Stimulated activated CD8-positive, alpha-beta memory T cell treated with anti-CD3 and anti-CD28 coated beads, Interleukin-15, amount 100 ng/mL, for 4 hours (primary cell): ENCODE measurements around the gene TRAF1.

Experiments
- DNase-seq, 2 donors: peaks; one replicate each; pipeline ENCODE4 v3.0.0-alpha.2; 2020; ENCODE audit warnings: low read depth in 2 of 2

The TRAF1 gene

DNA sequence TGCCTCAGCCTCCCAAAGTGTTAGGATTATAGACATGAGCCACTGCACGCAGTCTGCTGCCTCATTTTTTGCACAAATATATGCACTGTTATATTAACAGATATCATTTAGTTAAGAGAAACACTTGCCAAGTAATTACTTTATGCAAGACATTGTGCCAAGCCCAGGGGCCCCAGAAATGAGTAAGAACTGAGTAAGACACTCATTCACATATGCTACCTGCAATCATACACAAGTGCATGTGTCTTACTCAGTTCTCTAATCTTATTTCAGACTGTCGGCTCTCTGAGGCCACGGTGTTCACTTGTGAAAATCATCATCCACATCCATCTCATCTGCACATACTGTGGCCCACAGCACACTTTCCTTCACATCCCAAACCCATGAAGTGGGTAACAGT lies 16.0 kb downstream of the TRAF1 start:
- no peak for DNase-seq

DNA sequence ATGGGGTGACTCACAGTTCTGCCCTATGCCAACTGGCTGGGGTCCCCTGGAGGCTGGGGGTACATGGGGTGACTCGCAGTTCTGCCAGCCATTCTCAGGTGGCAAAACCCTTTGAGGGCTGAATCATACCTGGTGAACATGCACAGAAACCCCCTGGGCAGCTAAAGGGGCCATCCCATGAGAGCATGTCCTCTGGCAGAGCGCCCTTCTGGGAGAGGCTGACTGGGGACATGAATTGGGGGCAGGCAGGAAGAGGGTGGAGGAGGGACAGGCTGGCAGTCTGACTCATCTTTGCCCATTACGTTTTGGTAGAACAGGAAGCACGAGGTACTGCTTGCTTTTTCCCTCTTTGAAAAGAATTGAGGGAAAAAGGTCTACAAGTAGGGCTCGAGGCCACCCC lies 16.7 kb downstream of the TRAF1 start:
- DNase-seq = peak; percentile 58 to 69

DNA sequence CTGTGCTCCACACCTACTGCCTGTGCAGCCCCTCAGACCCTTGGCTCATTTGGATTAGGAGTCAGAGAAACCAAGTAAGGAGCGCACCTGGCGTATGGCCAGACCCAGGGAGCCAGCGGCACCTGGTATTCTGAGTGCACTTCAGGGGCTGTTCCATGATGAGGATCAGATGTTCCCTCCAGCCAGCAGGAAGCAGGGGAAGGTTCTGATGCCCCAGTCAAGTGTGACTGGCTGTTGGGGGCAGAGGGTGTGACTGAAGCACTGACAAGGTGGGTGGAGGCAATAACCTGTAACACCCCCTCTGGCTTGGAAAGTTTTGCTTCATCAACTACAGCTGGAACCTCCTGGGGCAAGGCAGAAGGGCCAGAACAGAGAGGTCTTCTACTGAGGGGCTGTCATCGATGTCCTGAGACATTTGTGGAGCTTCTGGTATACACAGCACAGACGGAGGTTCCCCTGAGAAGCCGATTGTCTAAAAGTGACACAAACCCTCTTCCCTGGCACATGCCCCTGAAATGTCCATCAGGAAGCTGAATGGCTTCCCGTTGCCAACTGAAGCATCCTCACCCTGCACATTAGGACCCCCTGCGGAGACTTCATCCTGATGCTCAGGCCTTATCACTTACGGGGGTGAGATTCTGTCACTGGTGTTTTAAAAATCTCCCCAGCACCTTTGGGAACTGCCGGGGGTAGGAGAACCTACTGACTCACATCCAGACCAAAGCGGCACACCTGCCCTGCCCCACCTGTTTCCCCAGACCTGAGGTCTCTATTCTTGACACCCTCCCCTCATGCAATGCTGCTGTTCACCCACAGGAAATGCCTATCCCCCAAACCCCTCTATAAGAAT lies 21.1 kb downstream of the TRAF1 start:
- no peak for DNase-seq

DNA sequence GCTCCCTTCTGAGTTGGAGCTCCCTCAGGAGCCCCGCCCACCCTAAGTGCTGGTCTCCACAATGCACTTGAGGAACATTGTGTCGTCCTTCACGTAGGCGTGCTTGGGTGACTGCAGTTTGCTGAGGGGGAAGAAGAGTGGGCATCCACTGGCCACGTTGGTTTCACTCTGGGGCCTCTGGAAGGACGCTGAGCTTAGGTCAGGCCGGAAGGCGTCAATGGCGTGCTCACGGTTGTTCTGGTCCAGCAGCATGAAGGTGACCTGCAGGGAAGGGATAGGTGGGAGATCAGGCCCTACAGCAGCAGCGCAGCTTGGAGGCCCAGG lies 21.7 kb downstream of the TRAF1 start:
- no peak for DNase-seq

DNA sequence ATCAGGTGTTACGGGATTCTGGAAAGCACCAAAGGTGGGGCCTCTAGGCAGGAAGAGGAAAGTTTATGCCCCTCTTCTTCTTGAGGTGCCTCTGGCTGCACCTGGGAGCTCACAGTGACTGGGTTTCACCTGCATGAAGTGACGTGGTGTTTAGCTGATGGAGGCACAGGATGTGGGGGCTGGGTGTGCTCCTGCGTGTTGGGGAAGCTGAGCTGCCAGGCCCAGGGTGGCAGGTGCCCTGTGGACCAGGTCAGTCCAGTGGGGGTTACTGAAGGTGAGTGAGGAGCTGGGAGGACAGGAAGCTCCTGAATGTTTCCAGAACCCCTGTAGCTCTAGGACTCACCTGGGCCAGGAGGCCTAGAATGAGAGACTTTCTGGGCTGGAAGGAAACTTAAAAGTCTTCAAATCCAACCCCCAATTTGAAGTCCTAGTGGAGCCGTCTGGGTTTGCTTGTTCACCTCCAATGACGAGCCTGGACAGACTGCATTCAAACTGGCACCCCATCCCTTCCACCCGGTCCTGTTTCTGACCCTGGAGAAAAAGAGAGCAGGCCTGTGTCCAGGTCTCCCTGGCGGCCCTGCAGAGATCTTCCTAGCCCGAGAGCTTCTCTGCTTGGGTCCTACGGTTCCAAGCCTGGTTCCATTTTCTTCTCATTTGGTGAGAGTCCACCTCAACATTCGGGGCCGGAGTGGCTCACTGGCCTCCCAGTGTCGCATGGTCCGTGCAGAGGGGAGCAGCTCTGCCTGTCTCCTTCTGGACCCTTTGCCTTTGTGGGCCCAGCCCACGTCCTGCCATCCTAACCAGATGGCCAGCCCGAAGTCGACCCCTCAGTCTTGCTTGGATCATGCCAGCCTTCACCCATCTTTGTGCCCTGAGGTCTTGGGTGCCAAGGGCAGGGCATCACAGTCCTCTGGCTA lies 22.3 kb downstream of the TRAF1 start:
- no peak for DNase-seq

DNA sequence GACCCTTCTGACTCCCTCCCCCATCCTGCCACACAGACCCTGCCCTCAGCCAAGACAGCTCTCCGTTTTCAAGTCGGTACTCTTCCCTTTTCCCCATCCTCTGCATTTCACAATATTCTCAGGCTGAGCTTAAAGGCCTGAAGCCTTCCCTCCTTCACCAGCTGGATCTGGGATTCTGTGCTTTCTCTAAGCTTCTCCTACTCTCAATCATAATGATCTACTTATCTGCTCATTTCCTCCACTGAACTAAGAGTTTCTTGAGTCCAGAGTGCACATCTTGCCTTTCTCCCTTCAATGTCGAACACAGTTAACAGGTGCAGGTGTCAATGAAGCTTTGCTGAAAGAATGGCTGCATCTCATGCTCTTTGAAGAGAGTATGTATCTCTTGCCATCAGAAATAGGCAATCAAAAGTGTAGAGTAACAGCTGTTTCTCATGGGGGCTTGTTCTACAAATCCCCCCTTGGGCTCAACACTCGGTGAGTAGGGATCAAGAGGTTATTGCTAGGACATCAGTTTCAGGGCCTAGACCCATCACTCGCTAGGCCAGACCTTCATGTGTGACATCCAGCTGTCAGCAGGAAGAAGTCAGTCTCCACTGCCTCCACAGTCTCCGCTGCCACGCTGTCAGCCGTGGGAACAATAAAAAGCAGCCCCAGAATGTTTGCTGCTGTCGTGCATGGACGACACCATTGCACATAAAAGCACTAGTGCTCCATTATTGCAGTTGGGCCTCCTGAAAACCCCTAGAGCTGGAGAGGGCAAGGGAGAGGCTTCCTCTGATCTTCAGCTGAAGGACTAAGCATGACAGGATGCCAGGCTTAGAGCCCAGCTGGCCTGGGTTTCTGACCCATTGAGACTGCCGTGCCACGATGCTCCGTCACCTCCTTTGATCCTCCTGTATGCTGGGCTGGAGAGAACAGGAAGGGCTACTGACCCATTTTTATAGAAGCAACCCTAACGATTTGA lies 23.7 kb downstream of the TRAF1 start:
- DNase-seq = no peak

DNA sequence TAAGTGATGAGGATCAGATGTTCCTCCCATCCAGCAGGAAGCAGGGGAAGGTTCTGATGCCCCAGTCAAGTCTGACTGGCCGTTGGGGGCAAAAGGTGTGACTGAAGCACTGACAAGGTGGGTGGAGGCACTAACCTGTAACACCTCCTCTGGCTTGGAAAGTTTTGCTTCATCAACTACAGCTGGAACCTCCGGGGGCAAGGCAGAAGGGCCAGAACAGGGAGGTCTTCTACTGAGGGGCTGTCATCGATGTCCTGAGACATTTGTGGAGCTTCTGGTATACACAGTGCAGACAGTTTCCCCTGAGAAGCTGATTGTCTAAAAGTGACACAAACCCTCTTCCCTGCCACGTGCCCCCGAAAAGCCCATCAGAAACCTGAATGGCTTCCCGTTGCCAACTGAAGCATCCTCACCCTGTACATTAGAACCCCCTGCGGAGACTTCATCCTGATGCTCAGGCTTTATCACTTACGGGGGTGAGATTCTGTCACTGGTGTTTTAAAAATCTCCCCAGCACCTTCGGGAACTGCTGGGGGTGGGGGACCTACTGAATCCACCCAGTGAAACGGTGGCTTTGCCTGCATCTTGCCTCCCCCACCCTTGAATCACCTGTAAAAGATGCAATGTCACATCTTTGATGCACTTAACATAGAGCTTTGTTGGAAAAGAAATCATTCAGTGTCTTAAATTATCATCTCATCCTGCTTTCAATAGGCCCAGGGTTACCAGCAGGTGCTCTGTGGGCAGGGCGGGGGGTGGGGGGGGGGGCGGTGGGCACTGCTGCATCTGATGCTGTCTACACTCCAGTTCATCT lies 24.6 kb downstream of the TRAF1 start:
- no peak for DNase-seq

DNA sequence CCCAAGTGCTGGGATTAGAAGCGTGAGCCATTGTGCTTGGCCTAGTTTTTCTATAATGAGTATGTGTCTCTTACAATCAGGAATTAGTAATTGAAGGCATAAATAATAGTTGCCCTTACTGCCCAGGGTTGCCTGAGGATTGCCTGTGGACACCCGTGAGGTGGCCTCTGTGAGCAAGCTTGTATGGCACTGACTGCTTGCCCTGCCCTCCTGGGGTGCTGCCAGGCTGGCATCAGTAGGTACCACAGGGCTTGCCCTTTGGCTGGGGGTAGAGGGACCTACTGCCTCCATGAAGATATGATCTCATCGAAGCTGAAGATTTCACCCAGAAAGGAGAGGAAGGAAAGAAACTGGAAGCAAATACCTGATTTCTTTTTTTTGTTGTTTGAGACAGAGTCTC lies 25.8 kb downstream of the TRAF1 start:
- no peak for DNase-seq

DNA sequence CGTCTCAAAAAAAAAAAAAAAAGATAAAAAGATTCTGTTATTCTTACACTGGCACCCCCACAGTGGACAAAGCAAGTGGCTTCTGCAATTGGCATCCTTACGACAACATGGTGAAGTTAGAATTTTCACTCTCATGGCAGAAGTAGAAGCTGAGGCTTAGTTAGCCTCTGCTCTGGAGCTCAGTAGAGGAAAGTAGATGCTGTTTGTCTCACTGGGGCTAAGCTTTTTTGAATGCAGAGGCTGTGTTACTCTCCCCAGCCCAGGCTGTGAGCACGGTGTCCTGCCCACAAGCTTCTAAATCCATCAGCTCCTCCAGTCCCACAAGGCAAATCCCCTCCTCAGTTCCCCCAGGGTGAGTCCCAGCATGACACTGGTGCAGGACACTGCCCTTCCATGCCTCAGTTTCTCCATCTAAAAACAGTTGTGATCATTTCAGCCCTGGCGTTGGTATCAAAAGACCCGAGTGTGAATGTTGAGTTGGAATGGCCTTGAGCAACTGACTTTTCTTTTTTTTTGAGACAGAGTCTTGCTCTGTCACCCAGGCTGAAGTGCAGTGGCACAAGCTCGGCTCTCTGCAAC lies 27.0 kb downstream of the TRAF1 start:
- DNase-seq = no peak

DNA sequence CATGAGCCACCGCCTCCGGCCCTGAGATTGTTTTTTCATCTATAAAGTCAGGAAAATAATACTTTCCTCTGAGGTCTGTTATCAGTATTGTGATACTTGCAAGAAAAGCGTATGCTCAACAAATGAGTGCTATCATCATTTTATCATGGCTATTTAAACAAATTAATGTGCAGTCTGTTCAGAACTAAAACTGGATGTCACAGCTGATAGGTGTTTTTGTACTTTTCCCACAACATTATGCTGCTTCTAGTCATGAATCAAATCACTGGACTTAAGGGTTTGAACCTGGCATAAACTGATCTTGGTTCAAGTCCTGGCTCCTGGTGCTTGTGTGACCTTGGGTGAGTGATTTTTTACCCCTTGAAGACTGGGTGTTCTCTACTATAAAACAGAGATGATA lies 28.2 kb downstream of the TRAF1 start:
- DNase-seq = no peak

DNA sequence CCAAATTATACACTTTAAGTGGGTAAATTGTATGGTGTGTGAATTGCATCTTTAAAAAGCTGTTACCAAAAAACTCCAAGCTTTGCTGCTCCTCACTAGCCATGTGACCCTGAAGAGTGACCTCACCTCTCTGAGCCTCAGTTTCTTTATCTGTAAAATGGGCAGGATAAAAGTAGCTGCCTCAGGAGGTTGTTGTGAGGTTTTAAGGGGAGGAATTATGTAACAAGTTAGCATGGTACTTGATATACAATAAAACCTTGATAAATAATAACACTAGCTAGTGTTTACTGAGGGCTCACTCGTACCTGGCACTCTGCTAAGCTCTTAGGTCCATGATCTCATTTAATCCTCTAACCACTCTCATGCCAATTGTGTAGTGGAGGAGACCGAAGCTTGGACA lies 30.6 kb downstream of the TRAF1 start:
- no peak for DNase-seq

DNA sequence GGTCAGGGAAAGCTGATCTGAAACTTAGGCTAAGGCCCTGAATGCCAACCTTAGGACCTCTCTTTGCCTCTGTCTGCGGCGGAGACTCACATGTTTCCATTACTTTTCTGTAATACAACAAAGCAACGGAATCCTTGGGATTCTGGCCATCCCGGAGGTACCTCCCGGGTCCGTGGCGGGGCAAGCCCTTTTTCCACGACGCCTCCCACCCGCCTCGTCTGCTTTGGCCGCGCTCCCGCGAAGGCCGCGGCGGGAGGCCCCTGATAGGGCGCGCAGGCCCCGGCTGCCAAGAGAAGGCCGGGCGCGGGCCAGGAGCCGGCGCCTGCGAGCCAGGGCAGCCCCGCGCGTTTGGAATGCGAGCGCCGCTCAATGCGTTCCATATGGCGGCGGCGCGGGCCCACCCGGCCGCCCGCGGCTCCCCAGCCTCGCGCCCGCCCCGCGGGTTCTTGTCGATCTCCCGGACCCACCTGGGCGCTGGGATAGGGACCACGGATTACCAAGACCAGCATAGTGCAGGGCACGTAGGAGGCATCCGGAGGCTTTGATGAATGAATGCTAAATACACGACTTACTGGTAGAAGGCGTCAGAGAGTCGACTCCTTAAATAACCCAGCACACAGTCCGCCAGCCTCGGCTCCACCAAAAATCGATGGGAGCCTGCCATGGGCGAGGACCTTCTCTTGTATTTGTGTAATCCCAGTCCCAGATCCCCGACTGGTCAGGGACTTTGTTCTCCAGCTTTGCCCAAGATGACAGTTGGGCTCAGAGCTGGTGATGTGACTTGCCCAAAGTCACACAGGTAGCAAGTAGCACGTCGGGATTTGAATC lies 32.1 kb downstream of the TRAF1 start:
- DNase-seq = no peak

DNA sequence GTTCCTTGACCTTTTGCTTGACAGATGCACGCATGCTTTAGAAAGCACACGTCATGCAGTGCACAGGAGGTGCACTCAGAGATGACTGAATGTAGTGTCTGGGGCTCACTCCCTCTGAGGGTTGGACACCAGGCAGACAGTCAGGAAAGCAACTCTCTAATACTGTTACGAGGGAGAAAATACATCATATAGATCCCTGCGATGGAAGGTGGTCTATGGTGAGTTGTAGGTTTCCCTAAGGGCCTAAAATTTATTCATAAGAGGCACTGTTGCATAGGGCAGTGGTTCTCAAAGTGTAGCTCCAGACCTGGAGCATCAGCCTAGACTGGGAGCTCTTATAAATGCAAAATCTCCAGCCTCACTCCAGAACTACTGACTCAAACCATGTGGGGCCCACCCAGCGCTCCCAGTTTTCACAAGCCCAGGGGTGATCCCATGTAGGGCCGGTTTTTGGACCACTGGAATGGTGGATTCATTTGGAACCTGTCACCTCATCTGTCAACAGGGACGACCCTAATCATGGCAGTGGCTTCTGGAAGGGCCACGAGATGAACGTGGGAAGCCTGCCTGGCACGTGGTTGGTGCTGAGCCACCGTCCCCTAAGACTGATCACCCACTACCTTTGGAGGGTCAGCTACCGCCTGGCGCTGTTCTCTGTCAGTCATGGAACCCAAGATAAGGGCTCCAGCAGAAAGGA lies 32.8 kb downstream of the TRAF1 start:
- no peak for DNase-seq

DNA sequence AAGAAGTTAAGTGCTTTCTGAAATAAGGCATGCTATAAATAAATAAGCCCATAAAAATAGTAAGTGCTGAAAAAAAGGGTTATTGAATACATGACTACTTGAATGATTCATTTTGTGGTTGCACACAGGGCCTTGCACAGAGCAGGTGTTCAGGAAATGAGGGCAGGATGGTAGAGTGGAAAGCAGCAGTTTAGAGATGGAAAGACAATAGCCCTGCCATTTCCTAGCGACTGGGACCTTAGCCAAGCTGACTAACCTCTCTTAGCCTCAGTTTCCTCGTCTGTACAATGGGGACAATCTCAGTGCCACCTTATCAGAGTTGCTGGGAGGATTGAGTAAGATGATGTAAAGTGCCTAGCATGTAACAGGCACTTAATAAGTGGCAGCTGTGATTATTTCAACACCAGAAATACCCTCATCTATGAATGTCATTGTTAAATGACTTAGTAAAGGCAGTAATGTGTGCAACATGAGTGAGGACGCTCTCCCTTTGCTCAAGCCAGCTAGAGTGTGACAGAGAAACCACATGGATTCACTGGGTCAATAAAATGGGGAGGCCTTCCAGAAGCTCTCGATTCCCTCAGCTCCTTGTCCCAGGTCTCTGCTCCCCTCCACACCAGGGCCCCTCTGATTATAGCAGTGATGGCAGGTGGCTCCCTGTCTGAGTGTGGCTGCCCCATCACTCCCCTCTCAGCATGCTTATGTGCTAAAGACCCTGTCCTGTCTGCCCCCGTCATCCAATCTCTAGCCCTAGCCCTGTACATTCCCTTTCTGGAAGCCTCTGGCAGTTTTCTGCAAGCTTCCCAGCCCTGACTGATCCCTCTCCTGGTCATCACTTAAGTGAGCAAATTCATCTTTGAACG lies 33.6 kb downstream of the TRAF1 start:
- no peak for DNase-seq

DNA sequence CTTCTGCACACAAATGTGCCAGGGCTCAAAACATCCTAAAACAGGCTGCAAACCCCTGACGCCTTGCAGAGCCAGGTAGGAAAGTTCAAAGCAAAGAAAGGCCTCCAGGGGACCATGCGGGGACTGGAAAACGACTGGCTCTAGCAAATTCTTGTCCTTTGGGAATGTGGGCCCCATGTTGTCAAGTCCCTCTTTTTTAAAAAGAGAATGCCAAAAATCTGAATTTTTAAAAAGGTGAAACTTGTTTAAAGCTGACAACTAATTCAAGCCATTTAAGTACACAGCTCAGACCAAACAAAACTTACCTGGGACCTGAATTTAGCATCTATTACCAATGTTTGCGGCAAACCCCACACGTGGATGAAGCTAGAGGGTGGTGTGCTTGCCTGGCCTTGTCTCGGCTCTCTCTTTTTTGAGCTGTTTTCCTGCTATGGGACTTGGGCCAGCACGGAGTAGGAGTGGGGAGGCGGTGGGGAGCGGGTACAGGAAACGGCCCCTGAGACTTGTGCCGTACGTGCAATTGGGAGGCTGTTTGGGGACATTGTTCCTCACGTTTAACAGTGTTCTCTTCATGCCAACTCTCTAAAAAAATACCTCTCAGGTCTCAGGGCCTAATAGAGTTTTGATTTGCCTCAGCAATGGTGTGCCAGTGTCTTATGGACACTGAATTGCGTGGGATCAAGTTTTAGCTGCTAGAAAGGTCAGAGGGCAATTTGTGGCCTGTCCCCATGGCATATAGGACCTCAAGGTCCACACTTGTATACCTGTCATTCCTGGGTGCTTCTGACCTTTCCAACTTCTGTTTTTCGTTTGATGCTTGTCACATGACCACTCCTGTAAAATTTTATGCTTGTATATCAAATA lies 34.5 kb downstream of the TRAF1 start:
- no peak for DNase-seq

DNA sequence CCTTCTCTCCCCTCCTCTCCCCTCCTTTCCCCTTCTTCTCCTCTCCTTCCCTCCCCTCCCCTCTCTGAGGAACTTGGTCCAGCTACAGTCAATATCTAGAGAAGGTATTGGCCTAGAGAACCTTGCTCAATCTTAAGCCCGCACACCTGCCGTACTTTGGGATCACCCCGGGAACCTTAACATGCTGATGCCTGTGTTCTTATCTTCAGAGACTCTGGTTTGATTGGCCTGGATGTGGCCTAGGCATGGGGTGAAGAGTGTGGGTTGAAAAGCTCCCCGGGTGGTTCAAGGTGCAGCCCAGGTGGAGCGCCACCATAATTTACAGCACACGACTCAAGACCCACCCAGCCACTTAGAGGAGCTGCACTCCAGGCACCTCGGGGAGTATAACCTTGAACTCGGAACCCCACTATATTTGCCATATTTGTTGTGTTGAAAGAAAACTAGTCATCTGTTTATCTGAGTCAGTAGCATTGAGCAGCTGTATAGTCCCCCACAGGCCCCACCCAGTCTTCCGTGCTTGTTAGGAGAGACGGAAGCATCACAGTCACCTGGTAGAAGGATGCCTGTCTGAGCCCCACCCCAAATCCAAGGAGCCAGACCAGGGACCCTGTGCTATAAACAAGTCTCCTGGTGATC lies 35.2 kb downstream of the TRAF1 start:
- DNase-seq = no peak
